HG02973 (cell line): ENCODE measurements around the gene GPR25.
"Not testable (repeated sequence)": the region's sequence is repeated elsewhere in the genome, so short reads cannot be mapped to it uniquely, and the experiment has no call there.

Experiments used
- ATAC-seq: cut with Tn5 transposase; IDR thresholded peaks from one replicate; pipeline ENCODE4 v1.9.1; 2021; ENCODE audit warnings: moderate library complexity; ENCODE audit not compliant: unreplicated experiment

Gene GPR25

DNA sequence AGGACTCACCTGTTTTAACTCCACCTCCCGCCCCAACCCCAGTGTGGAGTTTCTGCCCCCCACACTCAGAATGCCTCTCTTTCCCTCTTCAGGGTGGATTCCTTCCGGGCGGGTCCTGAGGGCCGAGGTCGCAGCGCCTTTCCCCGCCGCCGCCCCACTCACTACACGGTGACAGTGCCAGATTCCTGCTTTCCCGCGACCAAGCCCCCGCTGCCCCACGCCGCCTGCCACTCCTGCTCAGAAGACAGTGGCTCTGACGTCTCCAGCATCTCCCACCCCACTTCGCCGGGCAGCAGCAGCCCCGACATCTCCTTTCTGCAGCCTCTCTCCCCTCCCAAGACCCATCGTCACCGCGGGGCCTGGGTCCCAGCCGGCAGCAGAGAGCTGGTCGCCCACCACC lies 38.6 kb downstream of the GPR25 start:
- no peak for ATAC-seq

DNA sequence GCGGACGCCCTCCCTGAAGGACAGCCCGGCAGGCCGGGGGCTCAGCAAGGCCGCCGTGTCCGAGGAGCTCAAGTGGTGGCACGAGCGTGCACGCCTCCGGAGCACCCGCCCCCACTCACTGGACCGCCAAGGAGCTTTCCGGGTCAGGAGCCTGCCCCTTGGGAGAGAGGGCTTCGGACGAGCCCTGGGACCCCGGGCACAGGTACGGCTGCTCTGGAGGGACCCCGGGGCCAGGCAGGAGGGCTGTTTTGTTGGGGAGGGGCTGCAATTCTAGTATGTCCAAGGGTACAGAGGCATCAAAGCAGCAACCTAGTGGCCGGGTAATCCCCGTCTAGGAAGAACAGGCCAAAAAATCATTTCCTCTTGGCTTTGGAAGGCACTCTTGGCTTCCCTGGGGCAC lies 39.2 kb downstream of the GPR25 start:
- ATAC-seq: not testable (repeated sequence)

DNA sequence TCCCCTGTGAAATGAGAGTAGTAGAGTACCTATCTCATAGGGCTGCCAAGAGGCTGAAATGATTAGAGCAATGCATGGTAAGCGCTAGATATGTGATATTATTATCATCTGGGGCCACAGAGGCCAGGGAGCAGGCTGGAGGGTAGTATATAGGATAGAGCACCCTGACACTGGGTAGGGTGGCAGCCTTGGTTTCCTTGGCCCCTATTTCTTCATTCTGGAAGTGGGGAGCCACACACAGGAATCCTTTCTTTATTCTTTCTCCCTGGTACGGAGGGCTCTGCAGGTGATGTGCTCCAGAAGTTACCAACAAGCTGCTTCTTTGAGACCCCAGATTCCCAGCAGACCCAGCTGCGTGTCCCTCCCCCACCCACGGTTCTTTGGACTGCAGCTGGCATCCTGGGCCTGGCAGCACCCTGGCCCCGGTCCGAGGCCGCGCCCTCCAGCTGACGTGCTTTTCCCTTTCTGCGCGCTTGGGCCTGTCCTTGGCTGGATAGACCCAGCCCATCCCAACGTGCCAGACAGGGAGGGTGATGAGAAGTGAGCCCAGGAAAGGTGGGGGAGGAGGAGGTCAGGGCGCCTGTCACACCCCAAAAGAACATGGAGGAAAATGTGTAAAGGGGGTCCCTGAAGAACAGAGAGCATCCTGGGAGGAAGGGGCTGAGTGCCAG lies 40.1 kb downstream of the GPR25 start:
- no peak for ATAC-seq

DNA sequence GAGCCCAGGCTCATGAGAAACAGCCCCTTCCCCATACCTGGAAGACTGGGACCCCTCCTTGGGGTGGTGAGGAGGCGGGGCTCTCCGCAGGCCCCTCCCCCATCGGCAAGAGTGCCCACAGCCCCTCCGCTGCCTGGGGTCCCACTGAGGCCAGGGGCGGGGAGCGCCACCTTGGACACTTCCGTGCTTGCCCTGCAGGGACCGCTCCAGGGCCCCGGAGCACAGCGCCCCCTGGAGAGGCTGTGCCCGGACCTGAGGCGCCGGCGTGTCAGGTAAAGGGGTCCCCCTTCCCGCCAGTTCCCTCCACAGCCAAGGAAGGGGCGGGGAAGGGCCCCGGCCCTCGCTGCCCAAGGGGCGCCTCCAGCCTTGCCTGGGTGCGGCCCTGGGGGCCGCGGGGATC lies 43.4 kb downstream of the GPR25 start:
- no peak for ATAC-seq

DNA sequence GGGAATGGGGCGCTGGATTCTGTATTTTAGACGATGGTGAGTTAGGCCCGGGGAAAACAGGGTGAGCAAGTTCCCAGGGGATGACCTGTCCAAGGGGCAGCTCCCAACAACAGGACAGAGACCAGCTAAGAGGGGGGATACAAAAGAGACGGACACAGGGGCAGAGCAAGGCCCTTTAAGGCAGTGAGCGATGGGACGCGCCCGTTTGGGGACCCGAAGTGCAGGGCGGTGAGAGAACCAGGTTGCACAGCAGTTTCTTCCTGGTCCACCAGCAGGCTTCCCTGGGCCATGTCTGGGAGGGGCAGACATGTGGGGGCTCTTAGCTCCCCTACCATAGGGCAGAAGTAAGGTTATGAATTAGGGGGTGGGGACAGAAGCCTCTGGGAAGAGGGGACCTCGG lies 43.9 kb downstream of the GPR25 start:
- ATAC-seq: no peak

DNA sequence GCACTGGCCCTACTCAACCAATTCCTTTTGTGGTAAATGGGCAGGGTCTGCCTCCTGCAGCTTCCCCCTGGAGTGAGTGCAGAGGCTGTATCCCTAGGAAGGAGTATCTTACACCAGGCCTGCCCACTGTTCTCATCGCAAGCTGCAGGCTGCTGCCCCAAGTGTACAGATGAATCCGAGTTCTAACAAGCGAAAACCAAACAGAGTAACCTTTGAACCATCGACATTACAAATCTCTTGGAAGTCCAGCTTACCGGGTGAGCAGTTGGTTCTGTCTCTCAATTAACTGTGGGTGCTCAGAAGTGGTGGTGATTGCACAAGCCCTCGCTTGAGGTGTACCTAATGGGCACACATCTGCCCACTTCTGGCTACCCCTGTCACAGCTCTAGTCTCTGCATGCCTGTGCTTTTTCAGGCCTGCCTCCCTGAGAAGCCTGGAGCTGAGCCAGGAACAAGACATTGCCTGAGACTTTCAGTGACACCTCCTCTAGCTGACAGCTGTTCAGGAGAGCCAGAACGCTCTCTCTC lies 44.6 kb downstream of the GPR25 start:
- ATAC-seq: no peak

DNA sequence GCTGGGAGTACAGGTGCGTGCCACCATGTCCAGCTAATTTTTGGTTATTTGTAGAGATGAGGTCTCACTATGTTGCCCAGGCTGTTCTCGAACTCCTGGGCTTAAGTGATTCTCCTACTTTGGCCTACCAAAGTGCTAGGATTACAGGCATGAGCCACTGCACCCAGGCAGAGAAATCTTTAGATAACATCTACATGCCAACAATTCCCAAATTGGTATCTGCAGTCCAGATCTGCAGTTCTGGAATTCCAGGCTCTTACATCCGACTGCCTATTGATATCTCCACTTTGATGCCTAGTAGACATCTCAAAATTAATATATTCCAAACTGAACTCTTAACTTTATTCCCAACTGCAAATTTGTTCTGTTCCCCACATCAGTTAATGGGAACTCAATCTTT lies 45.2 kb downstream of the GPR25 start:
- no peak for ATAC-seq

DNA sequence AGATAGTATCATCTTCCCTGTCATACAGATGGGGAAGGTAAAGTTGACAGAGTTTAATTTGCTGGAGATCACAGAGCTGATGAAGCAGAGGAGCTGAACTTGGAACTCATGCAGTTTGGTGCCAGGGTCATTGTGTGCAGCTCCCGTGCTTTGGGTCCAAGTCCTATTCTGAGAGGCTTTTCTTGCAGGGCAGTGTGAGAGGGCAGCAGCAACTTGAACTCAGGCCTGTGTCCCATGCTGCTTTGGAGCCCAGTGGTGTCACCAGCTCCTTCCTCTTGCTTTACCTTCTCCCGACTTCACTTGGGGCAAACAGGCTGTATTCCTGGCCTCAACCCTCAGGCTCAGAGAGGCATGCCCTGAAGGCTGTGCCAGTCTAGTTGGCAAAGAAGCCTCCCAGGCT lies 46.6 kb downstream of the GPR25 start:
- no peak for ATAC-seq

DNA sequence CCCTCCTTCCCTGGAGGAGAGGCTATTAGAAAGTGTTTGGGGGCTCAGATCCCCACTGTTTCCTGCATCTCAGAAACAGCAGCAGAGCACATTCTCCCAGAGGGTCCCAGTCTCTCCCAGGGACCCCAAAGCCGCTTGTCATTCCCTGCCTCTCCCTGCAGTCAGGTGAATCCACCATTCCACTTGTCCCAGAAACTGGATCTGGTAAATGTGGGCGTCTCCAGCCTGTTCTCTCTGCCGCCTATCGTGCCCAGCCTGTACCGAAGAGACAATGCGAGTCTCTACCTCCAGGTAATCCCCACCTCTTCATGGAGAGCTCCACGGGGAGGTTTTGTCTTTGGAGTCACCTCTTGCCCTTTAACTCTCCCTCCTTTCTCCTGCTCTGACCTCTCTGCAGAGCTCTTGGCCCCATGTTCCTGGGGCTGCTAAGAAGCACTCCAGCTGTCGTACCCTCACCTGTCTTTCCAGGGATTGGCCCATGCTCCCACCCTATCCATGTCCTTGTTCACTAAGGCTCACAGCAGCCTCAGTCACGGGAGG lies 48.9 kb downstream of the GPR25 start:
- ATAC-seq: no peak

DNA sequence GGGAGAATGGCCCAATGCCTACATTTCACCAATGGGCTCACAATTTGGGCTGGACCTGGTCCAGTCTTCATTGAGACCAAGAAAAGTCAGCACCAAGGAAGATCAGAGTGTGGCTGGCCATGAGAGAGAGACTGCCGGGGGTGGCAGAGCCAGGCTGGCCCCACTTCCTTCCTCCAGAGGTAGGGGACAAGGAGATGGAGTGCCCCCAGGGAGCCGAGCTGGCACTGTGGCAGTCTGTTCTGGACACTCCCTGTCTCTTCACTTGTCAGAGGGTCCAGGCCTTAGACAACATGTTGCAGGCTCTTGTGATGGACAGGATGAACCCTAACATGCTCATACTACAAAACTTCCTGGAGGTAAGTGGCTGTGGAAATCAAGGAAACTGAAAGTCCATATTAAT lies 49.6 kb downstream of the GPR25 start:
- ATAC-seq: no peak

DNA sequence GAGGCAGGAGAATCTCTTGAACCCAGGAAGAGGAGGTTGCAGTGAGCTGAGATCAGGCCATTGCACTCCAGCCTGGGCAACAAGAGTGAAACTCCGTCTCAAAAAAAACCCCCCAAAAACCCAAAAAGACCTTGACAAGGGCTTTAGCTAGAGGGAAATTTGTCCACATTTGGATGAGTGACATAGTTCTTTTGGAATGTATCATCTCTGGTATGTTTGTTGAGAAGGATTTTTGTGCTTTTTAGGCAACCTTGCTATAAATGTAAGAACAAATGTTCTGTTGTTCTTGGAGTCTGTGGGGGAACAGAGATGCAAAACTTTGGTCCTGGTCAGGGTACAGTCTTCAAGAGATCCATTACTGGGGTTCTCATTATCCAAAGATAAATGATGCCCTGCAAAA lies 50.8 kb downstream of the GPR25 start:
- no peak for ATAC-seq
